NCI-H1048 (cell line): ENCODE data around the gene USP15.

Source experiments
- DNase-seq: peaks from one replicate; lab custom pipeline; 2025; lab: John Stamatoyannopoulos, UW

USP15 gene

DNA sequence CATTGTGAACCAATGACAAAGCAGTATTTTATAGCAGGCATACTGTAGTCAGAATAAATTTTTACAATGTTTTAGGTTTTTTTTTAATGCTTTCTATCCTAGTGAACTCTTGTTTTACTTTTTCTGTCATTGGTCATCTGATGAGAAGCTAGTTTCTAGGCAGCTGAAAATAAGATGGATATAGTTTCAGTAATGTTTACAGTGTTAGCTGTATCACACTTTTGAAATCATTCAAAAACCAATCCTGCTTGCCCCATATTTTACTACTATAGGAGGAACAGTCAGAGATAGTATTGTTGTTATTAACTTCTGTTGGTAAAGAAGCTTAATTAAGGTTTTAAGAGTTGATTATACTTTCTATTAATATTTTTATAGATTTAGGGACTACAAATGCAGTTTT lies 24.5 kb downstream of the USP15 start:
- no peak for DNase-seq

- no peak for DNase-seq
Observed at GRCh38 chr12:62285284-62285683, 25.1 kb downstream of the USP15 start.

GRCh38 chr12:62288328-62288727 lies 28.1 kb downstream of the USP15 start:
- no peak for DNase-seq

GRCh38 chr12:62290846-62291245 lies 30.6 kb downstream of the USP15 start:
- DNase-seq, result no peak

- DNase-seq, result no peak
Observed at GRCh38 chr12:62291864-62292760, 31.9 kb downstream of the USP15 start.

- DNase-seq, result no peak
Observed at GRCh38 chr12:62292761-62293344, 32.6 kb downstream of the USP15 start.

DNA sequence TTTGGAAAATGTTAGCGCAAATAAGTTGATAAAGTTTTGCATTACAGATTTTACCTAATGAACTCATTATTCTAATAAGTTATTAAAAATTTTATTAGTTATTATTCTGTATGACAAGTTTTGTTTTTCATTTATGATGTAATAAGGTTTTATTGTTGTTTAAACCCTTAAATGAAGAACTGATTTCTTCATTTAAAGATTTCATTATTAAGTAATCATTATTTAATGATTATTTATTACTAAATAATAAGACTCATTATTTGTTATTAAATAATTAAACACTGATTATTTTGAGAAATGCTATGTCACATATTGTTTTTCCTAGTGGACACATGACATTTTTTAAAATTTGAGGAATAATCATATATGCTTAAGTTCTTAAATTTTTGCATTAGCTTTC lies 34.2 kb downstream of the USP15 start:
- DNase-seq, result no peak

- DNase-seq, result no peak
Observed at GRCh38 chr12:62296001-62296400, 35.8 kb downstream of the USP15 start.

DNA sequence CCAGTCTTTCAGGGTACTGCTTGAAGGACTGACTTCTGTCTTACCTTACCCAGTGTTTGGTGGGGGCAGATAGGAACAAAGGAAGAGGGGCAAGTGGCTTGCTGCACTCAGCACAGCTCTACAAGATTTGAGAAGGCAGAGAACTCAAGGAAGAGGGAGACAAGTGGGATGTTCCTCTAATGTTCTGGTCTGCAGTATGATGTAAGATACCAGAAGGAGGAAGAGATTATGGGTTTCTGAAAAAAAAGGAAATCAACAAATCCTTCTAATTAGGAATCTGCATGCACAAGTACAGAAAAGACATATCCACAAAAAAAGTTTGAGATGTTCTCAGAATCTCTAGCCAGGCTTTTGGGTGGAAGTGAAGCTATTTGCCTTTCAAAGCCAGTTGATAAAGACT lies 37.1 kb downstream of the USP15 start:
- no peak for DNase-seq

- no peak for DNase-seq
Observed at GRCh38 chr12:62299617-62300016, 39.4 kb downstream of the USP15 start.

- DNase-seq, result no peak
Observed at GRCh38 chr12:62301080-62301798, 41.0 kb downstream of the USP15 start.

GRCh38 chr12:62301799-62302133 lies 41.6 kb downstream of the USP15 start:
- no peak for DNase-seq

- DNase-seq, result no peak
Observed at GRCh38 chr12:62304560-62304959, 44.4 kb downstream of the USP15 start.

DNA sequence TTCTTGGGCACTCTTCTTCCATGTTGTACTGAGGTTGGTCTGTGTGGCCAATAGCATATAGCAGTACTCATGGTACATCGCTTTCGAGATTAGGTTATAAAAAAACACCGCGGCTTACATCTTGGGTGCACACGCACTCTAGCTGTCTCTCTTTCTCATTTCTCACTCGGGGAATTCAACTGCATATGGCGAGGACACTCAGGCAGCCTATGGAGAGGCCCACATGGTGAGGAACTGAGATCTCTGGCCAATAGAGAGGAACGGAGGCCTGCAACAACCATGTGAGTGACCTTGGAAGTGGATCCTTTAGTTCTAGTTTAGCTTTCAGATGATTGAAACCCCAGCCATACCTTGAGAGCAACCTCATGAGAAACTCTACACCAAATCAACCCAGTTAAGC lies 45.6 kb downstream of the USP15 start:
- DNase-seq, result no peak

GRCh38 chr12:62306569-62307530 lies 46.6 kb downstream of the USP15 start:
- DNase-seq, result no peak

DNA sequence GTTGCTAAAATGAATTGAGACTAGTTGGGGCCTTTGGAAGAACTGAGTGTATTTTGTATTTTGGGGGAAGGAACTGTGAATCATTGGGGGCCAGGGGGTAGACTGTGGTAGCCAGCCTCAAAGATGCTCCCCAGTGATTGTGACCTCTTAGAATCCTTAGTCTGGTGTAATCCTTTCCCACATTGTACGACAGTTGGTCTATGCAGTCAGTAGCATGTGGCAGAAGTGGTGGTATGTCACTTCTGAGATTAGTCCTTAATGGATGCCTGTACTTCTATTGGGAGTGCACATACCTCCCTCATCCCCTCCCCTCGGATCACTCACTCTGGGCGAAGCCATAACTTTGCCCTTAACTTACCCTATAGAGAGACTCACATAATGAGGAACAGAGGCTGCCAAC lies 48.0 kb downstream of the USP15 start:
- no peak for DNase-seq

DNA sequence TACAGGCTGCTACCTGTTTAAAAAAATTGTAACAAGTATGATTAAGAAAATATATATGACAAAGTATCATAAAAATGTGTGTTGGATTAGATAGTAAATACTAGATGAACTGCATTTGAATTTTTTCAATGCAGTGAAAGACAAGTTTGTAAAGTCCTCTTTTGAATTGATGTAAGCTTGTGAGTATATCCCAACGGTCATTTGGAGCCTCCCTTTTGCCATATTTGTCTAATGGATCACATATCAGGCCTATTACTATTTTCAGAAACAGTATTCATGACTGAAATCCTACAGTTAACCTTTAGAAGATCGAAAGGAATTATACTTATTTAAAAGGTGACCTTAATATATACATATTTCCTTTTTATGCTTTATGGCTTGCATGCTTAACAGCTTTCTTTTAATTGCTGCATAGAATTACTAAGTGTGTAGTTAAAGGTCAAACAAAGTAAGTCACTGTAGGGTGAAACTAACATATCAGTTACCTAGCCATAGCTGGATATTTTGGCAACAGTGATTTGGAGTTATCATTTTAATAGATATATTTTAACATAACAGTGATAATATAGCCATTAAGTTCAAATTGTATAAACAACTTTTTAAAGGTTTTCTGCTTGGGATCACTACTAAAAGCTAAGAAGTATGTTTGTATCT lies 53.6 kb downstream of the USP15 start:
- DNase-seq, result no peak

- no peak for DNase-seq
Observed at GRCh38 chr12:62317017-62317416, 56.8 kb downstream of the USP15 start.

- DNase-seq, result no peak
Observed at GRCh38 chr12:62319058-62319457, 58.9 kb downstream of the USP15 start.

- no peak for DNase-seq
Observed at GRCh38 chr12:62320054-62320453, 59.9 kb downstream of the USP15 start.

- DNase-seq, result no peak
Observed at GRCh38 chr12:62323386-62323785, 63.2 kb downstream of the USP15 start.
